Stimulated activated CD8-positive, alpha-beta memory T cell treated with anti-CD3 and anti-CD28 coated beads, Interleukin-4, amount 100 ng/mL, for 48 hours (primary cell): Measurements from ENCODE around the gene RSKR.
"Not testable (repeated sequence)": the region's sequence is repeated elsewhere in the genome, so short reads cannot be mapped to it uniquely, and the experiment has no call there.

Experiments used
- DNase-seq: peaks from one replicate; pipeline ENCODE4 v3.0.0-alpha.2; 2020

RSKR gene

GRCh38 chr17:28622186-28622585 lies 8.2 kb upstream of the RSKR start:
- DNase-seq = no peak

- no peak for DNase-seq
These were observed 6.0 kb upstream of the RSKR start for GRCh38 chr17:28620010-28620409.

GRCh38 chr17:28618464-28618863 lies 4.5 kb upstream of the RSKR start:
- DNase-seq = no peak

GRCh38 chr17:28616281-28616680 lies 2.3 kb upstream of the RSKR start:
- DNase-seq = no peak

GRCh38 chr17:28615260-28615940 lies 1.4 kb upstream of the RSKR start:
- no peak for DNase-seq

- DNase-seq = peak; percentile 48
These were observed 781 bp downstream of the RSKR start for GRCh38 chr17:28612936-28613872.

- no peak for DNase-seq
These were observed 1.5 kb downstream of the RSKR start for GRCh38 chr17:28612531-28612930.

- DNase-seq = no peak
These were observed 3.6 kb downstream of the RSKR start for GRCh38 chr17:28610376-28610775.

GRCh38 chr17:28604031-28604430 lies 10.0 kb downstream of the RSKR start:
- DNase-seq = not testable (repeated sequence)

- peak; percentile 78 for DNase-seq
These were observed 14.4 kb downstream of the RSKR start for GRCh38 chr17:28599311-28600184.

GRCh38 chr17:28598799-28599310 lies 15.1 kb downstream of the RSKR start, which contains the start of gene SPAG5:
TSS of gene SPAG5 (minus strand) at chr17:28599025. CDS start at chr17:28598946, 79 bp downstream.
- DNase-seq = peak; percentile 95

GRCh38 chr17:28598389-28598788 lies 15.6 kb downstream of the RSKR start:
- no peak for DNase-seq

- DNase-seq = no peak
These were observed 16.2 kb downstream of the RSKR start for GRCh38 chr17:28597606-28598383.

GRCh38 chr17:28592260-28592659 lies 21.7 kb downstream of the RSKR start:
- no peak for DNase-seq

GRCh38 chr17:28585851-28586250 lies 28.1 kb downstream of the RSKR start:
- no peak for DNase-seq

- DNase-seq = no peak
These were observed 29.6 kb downstream of the RSKR start for GRCh38 chr17:28584434-28584833.

GRCh38 chr17:28582513-28582912 lies 31.5 kb downstream of the RSKR start:
- no peak for DNase-seq

- DNase-seq = no peak
These were observed 33.0 kb downstream of the RSKR start for GRCh38 chr17:28580959-28581358.

GRCh38 chr17:28579526-28579925 lies 34.5 kb downstream of the RSKR start:
- DNase-seq = peak; percentile 60

- DNase-seq = no peak
These were observed 35.5 kb downstream of the RSKR start for GRCh38 chr17:28578246-28579195.

GRCh38 chr17:28577466-28577824 lies 36.5 kb downstream of the RSKR start:
- no peak for DNase-seq
